ENCODE results near the gene GIGYF2.
"Not testable (repeated sequence)": the region's sequence is repeated elsewhere in the genome, so short reads cannot be mapped to it uniquely, and the experiment has no call there.

GIGYF2 gene

GRCh38 chr2:232675381-232675780, 21.8 kb upstream of the GIGYF2 start:
- DNase-seq (ENCODE audit: low spot score in 2 of 2) (no peak), ATAC-seq (ENCODE audit: low read depth) (no peak)
- Mint-ChIP-seq H3K4me1 (no peaks in the 10 kb centered on the region), H3K4me3 (no peak overlapping the region), H3K27ac (no peak overlapping the region), H3K36me3 (no peaks in the 10 kb centered on the region), H3K27me3 (peaks cover 10% of the 10 kb centered on the region), H3K9me3 (no peaks in the 10 kb centered on the region)

DNA sequence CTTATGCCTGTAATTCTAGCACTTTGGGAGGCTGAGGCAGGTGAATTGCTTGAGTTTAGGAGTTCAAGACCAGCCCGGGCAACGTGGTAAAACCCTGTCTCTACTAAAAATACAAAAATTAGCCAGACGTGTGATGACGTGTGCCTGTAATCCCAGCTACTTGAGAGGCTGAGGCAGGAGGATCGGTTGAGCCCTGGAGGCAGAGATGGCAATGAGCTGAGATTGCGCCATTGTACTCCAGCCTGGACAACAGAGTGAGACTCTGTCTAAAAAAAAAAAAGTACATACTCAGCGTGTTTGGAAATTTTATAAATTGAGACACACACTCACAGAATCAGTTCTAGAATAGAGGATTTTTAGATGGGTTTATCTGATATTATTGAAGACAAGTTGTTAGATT, 17.1 kb upstream of the GIGYF2 start:
- Mint-ChIP-seq H3K27me3 (peaks cover 15% of the 10 kb centered on the region), H3K36me3 (no peaks in the 10 kb centered on the region), H3K4me3 (no peak overlapping the region), H3K9me3 (no peaks in the 10 kb centered on the region), H3K4me1 (no peaks in the 10 kb centered on the region), H3K27ac (no peak overlapping the region)
- ATAC-seq (ENCODE audit: low read depth) = no peak
- DNase-seq (ENCODE audit: low spot score in 2 of 2) = no peak

GRCh38 chr2:232681527-232681926, 15.6 kb upstream of the GIGYF2 start:
- no peak for DNase-seq (ENCODE audit: low spot score in 2 of 2)
- H3K27ac Mint-ChIP-seq = no peak overlapping the region
- H3K4me1 Mint-ChIP-seq = no peaks in the 10 kb centered on the region
- no peak overlapping the region for H3K4me3 Mint-ChIP-seq
- no peaks in the 10 kb centered on the region for H3K36me3 Mint-ChIP-seq
- H3K9me3 Mint-ChIP-seq = no peaks in the 10 kb centered on the region
- ATAC-seq (ENCODE audit: low read depth) = no peak
- peaks cover 13% of the 10 kb centered on the region for H3K27me3 Mint-ChIP-seq

GRCh38 chr2:232683368-232683767, 13.8 kb upstream of the GIGYF2 start:
- Mint-ChIP-seq H3K36me3 (no peaks in the 10 kb centered on the region), H3K27me3 (peaks cover 10% of the 10 kb centered on the region), H3K9me3 (no peaks in the 10 kb centered on the region), H3K4me1 (no peaks in the 10 kb centered on the region), H3K4me3 (no peak overlapping the region), H3K27ac (no peak overlapping the region)
- no peak for DNase-seq (ENCODE audit: low spot score in 2 of 2)
- no peak for ATAC-seq (ENCODE audit: low read depth)

DNA sequence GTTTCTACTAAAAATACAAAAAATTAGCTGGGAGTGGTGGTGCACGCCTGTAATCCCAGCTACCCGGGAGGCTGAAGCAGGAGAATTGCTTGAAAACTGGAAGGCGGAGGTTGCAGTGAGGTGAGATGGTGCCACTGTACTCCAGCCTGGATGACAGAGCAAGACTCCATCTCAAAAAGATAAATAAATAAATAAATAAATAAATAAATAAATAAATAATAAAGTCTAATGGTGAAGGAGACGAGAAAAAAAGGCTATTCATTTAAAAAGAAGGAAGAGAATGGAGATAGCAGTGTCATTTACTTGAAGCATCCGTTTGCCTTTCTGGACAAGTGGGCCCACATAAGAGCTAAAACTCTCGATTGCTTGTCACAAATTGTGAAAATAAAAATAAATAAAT, 11.7 kb upstream of the GIGYF2 start:
- DNase-seq (ENCODE audit: low spot score in 2 of 2) = not testable (repeated sequence)

DNA sequence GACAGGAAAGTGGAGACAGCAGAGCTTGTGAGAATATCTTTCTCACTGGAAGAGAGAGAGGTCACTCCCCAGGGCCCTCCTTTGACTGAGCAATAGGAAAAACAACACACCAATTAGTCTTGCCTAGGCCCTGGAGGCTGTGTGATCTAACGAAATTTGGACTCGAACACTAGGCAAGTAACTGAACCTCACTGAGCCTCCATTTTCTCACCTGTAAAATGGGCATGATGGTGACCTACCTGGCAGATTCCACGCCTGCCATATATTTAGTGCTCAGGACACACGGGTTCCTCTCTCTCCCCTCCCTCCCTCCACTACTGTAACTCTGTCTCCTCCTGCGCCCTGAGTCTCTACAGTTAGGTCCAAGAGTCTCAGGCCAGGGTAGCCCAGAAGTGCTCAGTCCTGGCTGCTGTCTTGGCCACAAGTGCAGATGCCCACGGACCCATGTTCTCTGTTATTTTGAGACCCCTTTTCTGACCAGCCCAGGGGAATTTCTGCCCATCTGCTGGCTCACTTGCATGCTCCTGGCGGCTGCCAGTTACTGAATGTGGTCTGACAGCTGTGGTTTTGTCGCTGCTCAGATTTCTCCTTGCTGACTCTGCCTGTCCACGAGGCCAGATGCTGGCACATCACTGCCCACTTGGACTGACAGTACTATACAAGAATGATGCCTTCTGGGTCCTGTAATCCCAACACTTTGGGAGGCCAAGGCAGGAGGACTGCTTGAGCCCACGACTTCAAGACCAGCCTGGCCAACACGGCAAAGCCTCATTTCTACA, 9.6 kb upstream of the GIGYF2 start:
- Mint-ChIP-seq H3K36me3 (no peaks in the 10 kb centered on the region), H3K4me3 (no peak overlapping the region), H3K27ac (no peak overlapping the region), H3K4me1 (no peaks in the 10 kb centered on the region), H3K27me3 (no peaks in the 10 kb centered on the region), H3K9me3 (no peaks in the 10 kb centered on the region)
- DNase-seq (ENCODE audit: low spot score in 2 of 2) = no peak
- no peak for ATAC-seq (ENCODE audit: low read depth)

More for the DNA sequence above, 11.7 kb upstream of the GIGYF2 start:
- not testable (repeated sequence) for H3K27ac Mint-ChIP-seq; H3K36me3 Mint-ChIP-seq; H3K9me3 Mint-ChIP-seq; H3K4me1 Mint-ChIP-seq; H3K4me3 Mint-ChIP-seq; ATAC-seq (ENCODE audit: low read depth)
- peaks cover 10% of the 10 kb centered on the region for H3K27me3 Mint-ChIP-seq

DNA sequence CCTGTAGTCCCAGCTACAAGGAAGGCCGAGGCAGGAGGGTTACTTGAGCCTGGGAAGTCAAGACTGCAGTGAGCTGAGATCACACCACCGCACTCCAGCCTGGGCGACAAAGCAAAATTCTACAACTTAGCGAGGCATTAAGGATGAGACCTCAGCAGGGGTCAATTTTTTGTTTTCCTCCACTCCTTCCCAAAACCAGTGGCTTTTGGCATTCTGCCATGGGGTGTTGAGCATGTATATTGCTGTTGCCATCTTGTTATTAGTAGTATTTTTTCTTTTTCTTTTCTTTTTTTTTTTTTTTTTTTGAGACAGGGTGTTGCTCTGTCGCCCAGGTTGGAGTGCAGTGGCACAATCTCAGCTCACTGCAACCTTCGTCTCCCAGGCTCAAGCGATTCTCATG, 8.9 kb upstream of the GIGYF2 start:
- no peak overlapping the region for H3K4me3 Mint-ChIP-seq
- no peaks in the 10 kb centered on the region for H3K27me3 Mint-ChIP-seq
- no peaks in the 10 kb centered on the region for H3K9me3 Mint-ChIP-seq
- H3K4me1 Mint-ChIP-seq = no peaks in the 10 kb centered on the region
- ATAC-seq (ENCODE audit: low read depth) (no peak), DNase-seq (ENCODE audit: low spot score in 2 of 2) (no peak)
- no peaks in the 10 kb centered on the region for H3K36me3 Mint-ChIP-seq
- no peak overlapping the region for H3K27ac Mint-ChIP-seq

GRCh38 chr2:232689152-232689910, 7.8 kb upstream of the GIGYF2 start:
- no peak for DNase-seq (ENCODE audit: low spot score in 2 of 2)

DNA sequence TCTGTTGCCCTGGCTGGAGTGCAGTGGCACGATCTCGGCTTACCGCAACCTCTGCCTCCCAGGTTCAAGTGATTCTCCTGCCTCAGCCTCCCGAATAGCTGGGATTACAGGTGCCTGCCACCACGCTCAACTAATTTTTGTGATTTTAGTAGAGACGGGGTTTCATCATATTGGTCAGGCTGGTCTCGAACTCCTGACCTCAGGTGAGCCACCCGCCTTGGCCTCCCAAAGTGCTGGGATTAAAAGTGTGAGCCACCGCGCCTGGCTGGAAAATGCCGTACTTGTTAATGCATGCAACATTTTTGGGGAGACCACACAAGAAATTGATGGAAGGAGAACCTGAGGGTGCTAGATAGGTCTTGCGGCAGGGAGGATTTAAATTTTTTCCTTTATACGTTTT, 6.0 kb upstream of the GIGYF2 start:
- H3K36me3 Mint-ChIP-seq; H3K27ac Mint-ChIP-seq; DNase-seq (ENCODE audit: low spot score in 2 of 2); H3K9me3 Mint-ChIP-seq; H3K4me3 Mint-ChIP-seq; H3K4me1 Mint-ChIP-seq; ATAC-seq (ENCODE audit: low read depth); H3K27me3 Mint-ChIP-seq: not testable (repeated sequence)

More at GRCh38 chr2:232689152-232689910, 7.8 kb upstream of the GIGYF2 start:
- no peak for ATAC-seq (ENCODE audit: low read depth)
- no peak overlapping the region for H3K4me3 Mint-ChIP-seq
- H3K36me3 Mint-ChIP-seq = no peaks in the 10 kb centered on the region
- no peaks in the 10 kb centered on the region for H3K9me3 Mint-ChIP-seq
- no peak overlapping the region for H3K27ac Mint-ChIP-seq
- no peaks in the 10 kb centered on the region for H3K27me3 Mint-ChIP-seq
- H3K4me1 Mint-ChIP-seq = no peaks in the 10 kb centered on the region

GRCh38 chr2:232693344-232693743, 3.8 kb upstream of the GIGYF2 start:
- H3K36me3 Mint-ChIP-seq = no peaks in the 10 kb centered on the region
- peaks cover 8% of the 10 kb centered on the region for H3K4me1 Mint-ChIP-seq
- peaks cover 4% of the 10 kb centered on the region for H3K9me3 Mint-ChIP-seq
- ATAC-seq (ENCODE audit: low read depth) (no peak), DNase-seq (ENCODE audit: low spot score in 2 of 2) (no peak)
- peak overlapping the region; percentile 24 for H3K27ac Mint-ChIP-seq
- no peaks in the 10 kb centered on the region for H3K27me3 Mint-ChIP-seq
- no peak overlapping the region for H3K4me3 Mint-ChIP-seq

- Mint-ChIP-seq H3K4me1 (peaks cover 26% of the 10 kb centered on the region), H3K9me3 (peaks cover 4% of the 10 kb centered on the region), H3K27me3 (no peaks in the 10 kb centered on the region), H3K4me3 (peak overlapping the region; percentile 91), H3K36me3 (peaks cover 5% of the 10 kb centered on the region), H3K27ac (peak overlapping the region; percentile 85)
- ATAC-seq (ENCODE audit: low read depth) = no peak
- DNase-seq (ENCODE audit: low spot score in 2 of 2) = no peak
Observed at GRCh38 chr2:232696609-232697058, 497 bp upstream of the GIGYF2 start.

GRCh38 chr2:232697807-232698110, 628 bp downstream of the GIGYF2 start:
- H3K9me3 Mint-ChIP-seq = peaks cover 4% of the 10 kb centered on the region
- no peak for DNase-seq (ENCODE audit: low spot score in 2 of 2)
- H3K27ac Mint-ChIP-seq = peak overlapping the region; percentile 85
- no peaks in the 10 kb centered on the region for H3K27me3 Mint-ChIP-seq
- H3K4me3 Mint-ChIP-seq = peak overlapping the region; percentile 91
- no peak for ATAC-seq (ENCODE audit: low read depth)
- H3K4me1 Mint-ChIP-seq = peaks cover 26% of the 10 kb centered on the region
- peaks cover 5% of the 10 kb centered on the region for H3K36me3 Mint-ChIP-seq

GRCh38 chr2:232698556-232699091, 1.5 kb downstream of the GIGYF2 start:
- no peak for ATAC-seq (ENCODE audit: low read depth)

GRCh38 chr2:232699110-232699509, 2.0 kb downstream of the GIGYF2 start:
- no peaks in the 10 kb centered on the region for H3K27me3 Mint-ChIP-seq
- peak overlapping the region; percentile 85 for H3K27ac Mint-ChIP-seq
- peaks cover 29% of the 10 kb centered on the region for H3K4me1 Mint-ChIP-seq
- H3K36me3 Mint-ChIP-seq = peaks cover 9% of the 10 kb centered on the region
- no peak for DNase-seq (ENCODE audit: low spot score in 2 of 2)
- ATAC-seq (ENCODE audit: low read depth) = no peak
- no peak overlapping the region for H3K4me3 Mint-ChIP-seq
- peaks cover 4% of the 10 kb centered on the region for H3K9me3 Mint-ChIP-seq

More at GRCh38 chr2:232698556-232699091, 1.5 kb downstream of the GIGYF2 start:
- Mint-ChIP-seq H3K9me3 (peaks cover 4% of the 10 kb centered on the region), H3K27ac (peak overlapping the region; percentile 85), H3K4me3 (peak overlapping the region; percentile 56), H3K27me3 (no peaks in the 10 kb centered on the region), H3K4me1 (peaks cover 26% of the 10 kb centered on the region), H3K36me3 (peaks cover 5% of the 10 kb centered on the region)
- no peak for DNase-seq (ENCODE audit: low spot score in 2 of 2)
